Hepatocyte (in vitro differentiated cells): ENCODE measurements around the gene CEP112.

Experiments used
- CTCF ChIP-seq: fragments of 200-600 bp; sonication (generic); IDR thresholded peaks from 2 replicates; pipeline ENCODE4 v1.5.1; 2016; ENCODE audit warnings: antibody characterized with exemption, mild to moderate bottlenecking; ENCODE audit not compliant: poor library complexity
- EZH2phosphoT487 ChIP-seq: fragments of 200-600 bp; sonication (generic); IDR thresholded peaks from one replicate; pipeline ENCODE4 v1.6.1; 2018; ENCODE audit warnings: antibody characterized with exemption, mild to moderate bottlenecking, low read depth, moderate library complexity; ENCODE audit not compliant: unreplicated experiment, severe bottlenecking

- TF ChIP-seq CTCF (no peak), EZH2phosphoT487 (no peak)
Measured at GRCh38 chr17:65813306-65813705, 378.6 kb downstream of the CEP112 start.
